IMR-90 (cell line): ENCODE data around the gene OPCML. TPM values are rescaled to one million over a fixed set of nuclear protein-coding genes. Genes with fewer than 3 reads are reported as not detected.

Experiments used
- ATAC-seq: fragments of 200-7000 bp; cut with Tn5 transposase; 2 replicates; pipeline ENCODE4 v1.9.1; 2020; ENCODE audit warnings: low read depth, mild to moderate bottlenecking, moderate library complexity
- BruUV-seq: library from RNA; stranded (reverse); fragments of 400-500 nt; replicated peaks from 2 replicates; lab custom pipeline; 2021; lab: Mats Ljungman, UMichigan
- CTCF ChIA-PET: fragments of 300-600 bp; formaldehyde crosslinking; extraction: SDS; loops from one replicate; lab custom pipeline; 2021; ENCODE audit warnings: antibody characterized with exemption; lab: Yijun Ruan, JAX
- POLR2A ChIA-PET: fragments of 300-600 bp; sonication (Branson Sonifier 250); formaldehyde crosslinking; loops from one replicate; lab custom pipeline; 2022; ENCODE audit warnings: antibody characterized with exemption; ENCODE audit not compliant: unreplicated experiment; lab: Charles Lee
- DNase-seq: peaks from one replicate; pipeline ENCODE4 v3.0.0; 2013
- H2AFZ ChIP-seq: replicated peaks from 2 replicates; pipeline ENCODE3; 2013; ENCODE audit warnings: low read length, mild to moderate bottlenecking; ENCODE audit not compliant: poor library complexity
- H2AK5ac ChIP-seq: 2 replicates; pipeline ENCODE4 v1.6.1; 2013; ENCODE audit warnings: low read depth, low read length, inconsistent platforms
- H2AK9ac ChIP-seq: replicated peaks from 2 replicates; pipeline ENCODE3; 2013; ENCODE audit warnings: mild to moderate bottlenecking, low read depth, low read length, moderate library complexity; ENCODE audit not compliant: poor library complexity
- H2BK120ac ChIP-seq: 2 replicates; pipeline ENCODE4 v1.6.1; 2013; ENCODE audit warnings: low read depth, low read length, inconsistent platforms
- H2BK15ac ChIP-seq: 3 replicates; pipeline ENCODE4 v1.6.1; 2013; ENCODE audit warnings: low read depth, low read length, inconsistent platforms
- H2BK20ac ChIP-seq: 2 replicates; pipeline ENCODE4 v1.6.1; 2013; ENCODE audit warnings: low read depth, mild to moderate bottlenecking, inconsistent platforms, low read length, moderate library complexity
- H2BK5ac ChIP-seq: 2 replicates; pipeline ENCODE4 v1.6.1; 2013; ENCODE audit warnings: mild to moderate bottlenecking, low read depth, low read length, inconsistent platforms; ENCODE audit not compliant: poor library complexity, severe bottlenecking
- H3K14ac ChIP-seq: replicated peaks from 2 replicates; pipeline ENCODE4 v1.6.1; 2013; ENCODE audit warnings: low read depth, low read length, inconsistent platforms
- H3K18ac ChIP-seq: 2 replicates; pipeline ENCODE4 v1.6.1; 2013; ENCODE audit warnings: low read depth, low read length, control low read depth
- H3K23ac ChIP-seq: 2 replicates; pipeline ENCODE4 v1.6.1; 2013; ENCODE audit warnings: low read depth, low read length, inconsistent platforms
- H3K27ac ChIP-seq: 2 replicates; pipeline ENCODE4 v1.5.1; 2013; ENCODE audit warnings: mild to moderate bottlenecking, control low read depth, low read length; ENCODE audit not compliant: insufficient read depth
- H3K27me3 ChIP-seq: 2 replicates; pipeline ENCODE4 v1.6.1; 2013; ENCODE audit warnings: low read length; ENCODE audit not compliant: control insufficient read depth, insufficient read depth
- H3K36me3 ChIP-seq: 2 replicates; pipeline ENCODE4 v1.6.1; 2013; ENCODE audit warnings: low read length, mixed read lengths; ENCODE audit not compliant: control insufficient read depth, insufficient read depth
- H3K4ac ChIP-seq: 2 replicates; pipeline ENCODE4 v1.6.1; 2013; ENCODE audit warnings: low read depth, low read length, inconsistent platforms
- H3K4me1 ChIP-seq: 2 replicates; pipeline ENCODE4 v1.6.1; 2013; ENCODE audit warnings: low read length, mixed read lengths; ENCODE audit not compliant: control insufficient read depth, insufficient read depth
- H3K4me2 ChIP-seq: 2 replicates; pipeline ENCODE4 v1.6.1; 2013; ENCODE audit warnings: low read depth, mild to moderate bottlenecking, control low read depth, low read length, moderate library complexity
- H3K4me3 ChIP-seq: 2 replicates; pipeline ENCODE4 v1.5.1; 2013; ENCODE audit warnings: low read depth, mild to moderate bottlenecking, control low read depth, low read length, moderate library complexity; ENCODE audit not compliant: insufficient read depth
- H3K56ac ChIP-seq: 2 replicates; pipeline ENCODE4 v1.6.1; 2013; ENCODE audit warnings: low read length, inconsistent platforms; ENCODE audit not compliant: insufficient read depth; ENCODE audit errors: extremely low read depth
- H3K79me1 ChIP-seq, 2 experiments: 2 replicates each; pipeline ENCODE4 v1.6.1; 2013; ENCODE audit warnings: low read length in 2 of 2, inconsistent platforms in 1 of 2, low read depth in 1 of 2
- H3K9ac ChIP-seq: 2 replicates; pipeline ENCODE4 v1.6.1; 2013; ENCODE audit warnings: low read depth, low read length, control low read depth
- H3K9me1 ChIP-seq: 2 replicates; pipeline ENCODE4 v1.6.1; 2013; ENCODE audit warnings: low read length, inconsistent platforms; ENCODE audit not compliant: insufficient read depth
- H3K9me3 ChIP-seq: 2 replicates; pipeline ENCODE4 v1.6.1; 2013; ENCODE audit warnings: low read length; ENCODE audit not compliant: control insufficient read depth, insufficient read depth
- H4K20me1 ChIP-seq: 2 replicates; pipeline ENCODE4 v1.6.1; 2013; ENCODE audit warnings: low read length, inconsistent platforms; ENCODE audit not compliant: insufficient read depth
- H4K5ac ChIP-seq: 2 replicates; pipeline ENCODE4 v1.6.1; 2013; ENCODE audit warnings: mild to moderate bottlenecking, low read depth, low read length, control low read depth
- H4K8ac ChIP-seq, 2 experiments: 2 replicates each; pipeline ENCODE4 v1.6.1; 2013; ENCODE audit warnings: low read depth in 2 of 2, low read length in 2 of 2, control low read depth in 1 of 2, inconsistent platforms in 1 of 2
- H4K91ac ChIP-seq: 2 replicates; pipeline ENCODE4 v1.6.1; 2013; ENCODE audit warnings: low read depth, low read length, inconsistent platforms; ENCODE audit not compliant: insufficient read depth
- BHLHE40 ChIP-seq: fragments of 150-350 bp; IDR thresholded peaks from 2 replicates; pipeline ENCODE4 v1.6.1; 2016; ENCODE audit warnings: mild to moderate bottlenecking, low read depth, low read length
- CEBPB ChIP-seq: IDR thresholded peaks from 2 replicates; pipeline ENCODE4 v1.6.1; 2012; ENCODE audit warnings: low read depth, low read length, improper control_type of control experiment
- CHD1 ChIP-seq: IDR thresholded peaks from 2 replicates; pipeline ENCODE4 v1.6.1; 2012; ENCODE audit warnings: low read depth, low read length, improper control_type of control experiment
- CTCF ChIP-seq: conservative IDR thresholded peaks from 2 replicates; pipeline ENCODE4 v1.5.1; 2012; ENCODE audit warnings: mild to moderate bottlenecking, low read depth, low read length, improper control_type of control experiment
- ELK1 ChIP-seq: fragments of 150-350 bp; IDR thresholded peaks from 2 replicates; pipeline ENCODE4 v1.6.1; 2016; ENCODE audit warnings: low read depth, mild to moderate bottlenecking, low read length, moderate library complexity, borderline replicate concordance
- FOS ChIP-seq: fragments of 150-350 bp; IDR thresholded peaks from 2 replicates; pipeline ENCODE4 v1.6.1; 2016; ENCODE audit warnings: low read depth, low read length
- MAFK ChIP-seq: IDR thresholded peaks from 2 replicates; pipeline ENCODE4 v1.6.1; 2012; ENCODE audit warnings: low read depth, low read length, improper control_type of control experiment
- MAZ ChIP-seq: IDR thresholded peaks from 2 replicates; pipeline ENCODE4 v1.6.1; 2012; ENCODE audit warnings: low read depth, mild to moderate bottlenecking, low read length, improper control_type of control experiment, moderate library complexity, borderline replicate concordance
- MXI1 ChIP-seq: IDR thresholded peaks from 2 replicates; pipeline ENCODE4 v1.6.1; 2012; ENCODE audit warnings: low read depth, mild to moderate bottlenecking, low read length, moderate library complexity, borderline replicate concordance
- NFE2L2 ChIP-seq: fragments of 150-350 bp; IDR thresholded peaks from 2 replicates; pipeline ENCODE4 v1.6.1; 2016; ENCODE audit warnings: low read depth, mild to moderate bottlenecking, low read length
- POLR2A ChIP-seq: IDR thresholded peaks from 2 replicates; pipeline ENCODE4 v1.6.1; 2012; ENCODE audit warnings: mild to moderate bottlenecking, low read depth, low read length
- RAD21 ChIP-seq: IDR thresholded peaks from 2 replicates; pipeline ENCODE4 v1.6.1; 2012; ENCODE audit warnings: low read length, improper control_type of control experiment
- RCOR1 ChIP-seq: IDR thresholded peaks from 2 replicates; pipeline ENCODE4 v1.6.1; 2012; ENCODE audit warnings: mild to moderate bottlenecking, low read length, improper control_type of control experiment; ENCODE audit not compliant: insufficient replicate concordance
- RFX5 ChIP-seq: IDR thresholded peaks from 2 replicates; pipeline ENCODE4 v1.8.0; 2012; ENCODE audit warnings: low read depth, mild to moderate bottlenecking, low read length, moderate library complexity
- SMC3 ChIP-seq: fragments of 150-350 bp; IDR thresholded peaks from 2 replicates; pipeline ENCODE4 v1.6.1; 2016; ENCODE audit warnings: low read depth, mild to moderate bottlenecking, antibody characterized with exemption, low read length, moderate library complexity
- USF2 ChIP-seq: fragments of 150-350 bp; IDR thresholded peaks from 2 replicates; pipeline ENCODE4 v1.6.1; 2017; ENCODE audit warnings: mild to moderate bottlenecking, antibody characterized with exemption, low read length, low read depth
- WGBS, 2 experiments: methylation state at CpG; one replicate each; pipeline versions ENCODE4 v1.1.5 to v1.1.7; 2013; ENCODE audit warnings: missing lambda C conversion rate in 2 of 2; ENCODE audit not compliant: insufficient read length in 1 of 2; ENCODE audit errors: extremely low coverage in 2 of 2; 5-methylcytosine and 5-hydroxymethylcytosine counted together
- dilution Hi-C: fragments of 300-500 bp; cut with HindIII; formaldehyde crosslinking; loops from one replicate; pipeline ENCODE4 v1.14.3; 2018; ENCODE audit warnings: low sequenced_read_pairs; ENCODE audit not compliant: unreplicated experiment
- in situ Hi-C: fragments of 300-500 bp; cut with MboI; formaldehyde crosslinking; loops from 3 replicates; pipeline ENCODE4 v1.14.3; 2019; ENCODE audit warnings: low sequenced_read_pairs, inconsistent platforms, mixed read lengths
- intact Hi-C: fragments of 100-400 bp; cut with micrococcal nuclease; formaldehyde crosslinking; loops from 2 replicates; pipeline ENCODE4 v1.10.0; 2022
- polyA plus RNA-seq, 3 experiments: library from polyadenylated mRNA; depleted of rRNA; stranded (reverse); fragments of >200 nt; gene quantifications; 2 replicates each; pipeline ENCODE4 v1.2.3, GENCODE V29; 2012; ENCODE audit warnings: low replicate concordance in 1 of 3
- total RNA-seq: library from RNA; depleted of rRNA; stranded (reverse); fragments of >200 nt; gene quantifications from 2 replicates; pipeline ENCODE4 v1.2.3, GENCODE V29; 2012

Gene OPCML
- total and polyA plus RNA-seq, 2 of the 4 experiments (the other 2 are of a cell fraction): under 0.01 to 2.6 TPM

DNA sequence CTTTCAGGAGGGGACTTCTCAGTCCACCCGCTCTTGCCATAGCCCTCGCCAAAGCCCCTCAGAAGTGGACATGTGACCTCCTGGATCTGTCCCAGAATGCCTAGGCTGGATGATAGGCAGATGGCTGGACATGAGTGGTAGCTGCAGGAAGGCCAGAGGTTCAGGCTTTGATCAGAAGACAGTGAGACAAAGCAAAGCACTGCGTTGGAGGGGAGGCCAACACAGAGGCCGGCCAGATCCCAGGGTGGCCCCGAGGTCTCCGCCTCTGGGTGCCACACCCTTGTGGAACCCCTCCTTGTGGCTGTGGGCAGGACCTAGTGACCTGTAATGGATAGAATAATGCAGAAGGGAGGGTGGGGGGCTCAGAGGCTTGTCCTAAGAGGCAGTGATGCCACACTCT lies 147.6 kb downstream of the OPCML start:
- no peak overlapping the region for H3K14ac ChIP-seq
- H3K23ac ChIP-seq: no peak overlapping the region
- no peak overlapping the region for H2BK5ac ChIP-seq
- no peak overlapping the region for H2BK20ac ChIP-seq
- no TSS peak for BruUV-seq
- intact Hi-C loops (no loop called here), dilution Hi-C loops (no loop called here), in situ Hi-C loops (no loop called here)
- H3K4ac ChIP-seq: no peak overlapping the region
- H3K4me1 ChIP-seq: no peaks in the 10 kb centered on the region
- H4K91ac ChIP-seq: no peak overlapping the region
- no peak overlapping the region for H3K4me3 ChIP-seq
- H3K9ac ChIP-seq: no peak overlapping the region
- ATAC-seq (no peak), DNase-seq (no peak)
- H3K27ac ChIP-seq: no peak overlapping the region
- no peak overlapping the region for H2BK120ac ChIP-seq
- peaks cover 49% of the 10 kb centered on the region for H3K9me3 ChIP-seq
- H2AFZ ChIP-seq: peak overlapping the region; percentile 14
- CTCF ChIA-PET: no interaction called here
- H3K9me1 ChIP-seq: no peaks in the 10 kb centered on the region
- POLR2A ChIA-PET: no interaction called here
- no peak overlapping the region for H3K4me2 ChIP-seq
- H4K20me1 ChIP-seq: no peaks in the 10 kb centered on the region
- H4K5ac ChIP-seq: no peak overlapping the region
- no peak overlapping the region for H3K18ac ChIP-seq
- H3K36me3 ChIP-seq: no peaks in the 10 kb centered on the region
- no peaks in the 10 kb centered on the region for H3K79me1 ChIP-seq
- no peak overlapping the region for H3K56ac ChIP-seq
- TF ChIP-seq FOS: no peak
- TF ChIP-seq CHD1: no peak
- TF ChIP-seq SMC3: no peak
- TF ChIP-seq RAD21: no peak
- TF ChIP-seq MXI1: no peak
- no peak for TF ChIP-seq NFE2L2
- TF ChIP-seq RCOR1: no peak
- TF ChIP-seq USF2: no peak
- TF ChIP-seq CTCF: no peak
- TF ChIP-seq POLR2A: no peak
- no peak for TF ChIP-seq RFX5
- no peak for TF ChIP-seq MAZ
- TF ChIP-seq MAFK: no peak
- no peak for TF ChIP-seq ELK1
- no peak for TF ChIP-seq CEBPB
- TF ChIP-seq BHLHE40: no peak
- no peak overlapping the region for H2BK15ac ChIP-seq
- no peak overlapping the region for H4K8ac ChIP-seq
- H2AK5ac ChIP-seq: no peak overlapping the region
- 0% methylated on average over 1 of the region's 6 CpGs; no CpG with 5 or more reads in 1 of the 2 experiments for WGBS, 2 experiments
- H2AK9ac ChIP-seq: no peak overlapping the region
- H3K27me3 ChIP-seq: no peaks in the 10 kb centered on the region
